SK-N-SH treated with all-trans-retinoic acid at 6 μM for 48 hours (cell line): ENCODE results near the gene RBM28.

Experiments used
- ARNTL ChIP-seq: fragments of 450-650 bp; formaldehyde crosslinking; IDR thresholded peaks from 2 replicates; pipeline ENCODE4 v1.5.0; 2020; ENCODE audit warnings: low read depth, mild to moderate bottlenecking, moderate library complexity, borderline replicate concordance
- CSDC2 ChIP-seq: fragments of 250-450 bp; sonication (Bioruptor Pico); IDR thresholded peaks from 2 replicates; pipeline ENCODE4 v1.5.0; 2020; ENCODE audit warnings: mild to moderate bottlenecking, moderate library complexity
- ESRRG ChIP-seq: fragments of 250-450 bp; sonication (Bioruptor Pico); IDR thresholded peaks from 2 replicates; pipeline ENCODE4 v1.6.1; 2021; ENCODE audit warnings: mild to moderate bottlenecking
- PATZ1 ChIP-seq: fragments of 250-450 bp; sonication (Bioruptor Pico); IDR thresholded peaks from 2 replicates; pipeline ENCODE4 v1.8.0; 2020; ENCODE audit warnings: mild to moderate bottlenecking, moderate library complexity, borderline replicate concordance
- SNAI2 ChIP-seq: fragments of 250-450 bp; sonication (Bioruptor Pico); IDR thresholded peaks from 2 replicates; pipeline ENCODE4 v1.5.0; 2020; ENCODE audit warnings: mild to moderate bottlenecking, moderate library complexity
- ZC3H10 ChIP-seq: fragments of 250-450 bp; sonication (Bioruptor Pico); IDR thresholded peaks from 2 replicates; pipeline ENCODE4 v1.5.1; 2021; ENCODE audit warnings: mild to moderate bottlenecking, moderate library complexity
- ZNF70 ChIP-seq: fragments of 450-650 bp; formaldehyde crosslinking; IDR thresholded peaks from 2 replicates; pipeline ENCODE4 v1.5.0; 2020; ENCODE audit warnings: mild to moderate bottlenecking, moderate library complexity
- TF ChIP-seq, protein P1 (sequence below): fragments of 250-450 bp; sonication (Bioruptor Pico); IDR thresholded peaks from 2 replicates; pipeline ENCODE4 v1.5.1; 2020; ENCODE audit warnings: low read depth, mild to moderate bottlenecking, moderate library complexity

DNA sequence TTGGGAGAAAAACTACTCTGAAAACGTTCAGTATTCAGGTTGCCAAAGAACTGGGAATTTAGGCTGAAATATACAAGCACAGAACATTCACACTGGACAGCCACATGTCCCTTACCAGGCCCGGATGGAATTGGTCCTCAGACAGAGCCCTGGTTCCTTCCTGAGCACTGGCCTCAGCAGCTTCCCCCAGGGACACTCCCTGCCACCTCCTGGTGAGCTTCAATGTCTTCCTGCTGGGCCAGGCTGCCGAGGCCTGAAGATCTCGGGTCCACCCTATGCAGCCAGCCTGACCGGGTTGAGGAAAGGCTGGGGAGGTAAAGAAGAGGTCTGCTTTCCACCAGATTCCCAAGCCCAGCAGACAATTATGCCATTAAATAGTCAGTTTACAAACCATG lies 77.8 kb downstream of the RBM28 start:
- TF ChIP-seq, protein P1, sequence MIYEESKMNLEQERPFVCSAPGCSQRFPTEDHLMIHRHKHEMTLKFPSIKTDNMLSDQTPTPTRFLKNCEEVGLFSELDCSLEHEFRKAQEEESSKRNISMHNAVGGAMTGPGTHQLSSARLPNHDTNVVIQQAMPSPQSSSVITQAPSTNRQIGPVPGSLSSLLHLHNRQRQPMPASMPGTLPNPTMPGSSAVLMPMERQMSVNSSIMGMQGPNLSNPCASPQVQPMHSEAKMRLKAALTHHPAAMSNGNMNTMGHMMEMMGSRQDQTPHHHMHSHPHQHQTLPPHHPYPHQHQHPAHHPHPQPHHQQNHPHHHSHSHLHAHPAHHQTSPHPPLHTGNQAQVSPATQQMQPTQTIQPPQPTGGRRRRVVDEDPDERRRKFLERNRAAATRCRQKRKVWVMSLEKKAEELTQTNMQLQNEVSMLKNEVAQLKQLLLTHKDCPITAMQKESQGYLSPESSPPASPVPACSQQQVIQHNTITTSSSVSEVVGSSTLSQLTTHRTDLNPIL (CRISPR knock-in tag): no peak
- TF ChIP-seq ESRRG (CRISPR knock-in tag) (no peak), ZNF70 (CRISPR knock-in tag) (no peak), ARNTL (no peak), ZC3H10 (CRISPR knock-in tag) (no peak), CSDC2 (CRISPR knock-in tag) (no peak), PATZ1 (CRISPR knock-in tag) (no peak), SNAI2 (CRISPR knock-in tag) (no peak)
